GM10248 (cell line): Measurements from ENCODE around the gene KLHDC1.
"Not testable (repeated sequence)": the region's sequence is repeated elsewhere in the genome, so short reads cannot be mapped to it uniquely, and the experiment has no call there.

ENCODE experiments used
- CTCF ChIA-PET: fragments of 300-600 bp; sonication (Branson Sonifier 250); formaldehyde crosslinking; extraction: SDS; loops from one replicate; lab custom pipeline; 2021; ENCODE audit warnings: antibody characterized with exemption; lab: Yijun Ruan, JAX
- POLR2A ChIA-PET: fragments of 350-650 bp; sonication (Branson Sonifier 250); formaldehyde crosslinking; extraction: SDS; loops from one replicate; lab custom pipeline; 2020; ENCODE audit warnings: antibody characterized with exemption; lab: Yijun Ruan, JAX
- DNase-seq: peaks from one replicate; pipeline ENCODE4 v3.0.0; 2012; ENCODE audit errors: extremely low spot score
- CTCF ChIP-seq: IDR thresholded peaks from 2 replicates; pipeline ENCODE4 v1.5.1; 2012; ENCODE audit warnings: mild to moderate bottlenecking, low read depth; ENCODE audit errors: extremely low read depth, missing control alignments, control extremely low read depth

The KLHDC1 gene

GRCh38 chr14:49727171-49727570, 34.3 kb downstream of the KLHDC1 start:
- CTCF ChIA-PET = interaction anchor here (1.1 kb wide), 1 partner anchor 11 kb away, joined by 3 read pairs; no protein-coding TSS in a partner anchor
- POLR2A ChIA-PET = interaction anchor here (0.6 kb wide), 1 partner anchor 20 kb away, joined by 3 read pairs; no protein-coding TSS in a partner anchor
- DNase-seq = no peak

GRCh38 chr14:49732896-49733295, 40.0 kb downstream of the KLHDC1 start:
- DNase-seq = no peak
- ChIA-PET POLR2A (interaction anchor here (0.7 kb wide), 1 partner anchor 295 kb away, joined by 3 read pairs; no protein-coding TSS in a partner anchor), CTCF (no interaction called here)
- TF ChIP-seq CTCF = no peak

More at GRCh38 chr14:49727171-49727570, 34.3 kb downstream of the KLHDC1 start:
- no peak for TF ChIP-seq CTCF

- no peak for DNase-seq
- ChIA-PET CTCF (interaction anchor here (1.1 kb wide), 1 partner anchor 14 kb away, joined by 3 read pairs; no protein-coding TSS in a partner anchor), POLR2A (no interaction called here)
- TF ChIP-seq CTCF = no peak
Observed at GRCh38 chr14:49733836-49734235, 40.9 kb downstream of the KLHDC1 start.

- POLR2A ChIA-PET, DNase-seq: not testable (repeated sequence)
- CTCF ChIA-PET = interaction anchor here (1.7 kb wide), 1 partner anchor 12 kb away, joined by 4 read pairs; no protein-coding TSS in a partner anchor
Observed at GRCh38 chr14:49735669-49736068, 42.7 kb downstream of the KLHDC1 start.

GRCh38 chr14:49745191-49745590, 52.3 kb downstream of the KLHDC1 start:
- DNase-seq = no peak
- ChIA-PET CTCF (interaction anchor here (1.5 kb wide), 1 partner anchor 158 kb away, joined by 3 read pairs; no protein-coding TSS in a partner anchor), POLR2A (no interaction called here)
- no peak for TF ChIP-seq CTCF

- POLR2A ChIA-PET, DNase-seq: not testable (repeated sequence)
- CTCF ChIA-PET = interaction anchor here (1.5 kb wide), 1 partner anchor 159 kb away, joined by 3 read pairs; no protein-coding TSS in a partner anchor
Observed at GRCh38 chr14:49746476-49746875, 53.6 kb downstream of the KLHDC1 start.

- CTCF ChIA-PET = no interaction called here
- TF ChIP-seq CTCF = no peak
- POLR2A ChIA-PET = no interaction called here
- DNase-seq = no peak
Observed at GRCh38 chr14:49754570-49755097, 61.7 kb downstream of the KLHDC1 start.
